Measurements from ENCODE around the gene DYNLT5.

DYNLT5 gene

DNA sequence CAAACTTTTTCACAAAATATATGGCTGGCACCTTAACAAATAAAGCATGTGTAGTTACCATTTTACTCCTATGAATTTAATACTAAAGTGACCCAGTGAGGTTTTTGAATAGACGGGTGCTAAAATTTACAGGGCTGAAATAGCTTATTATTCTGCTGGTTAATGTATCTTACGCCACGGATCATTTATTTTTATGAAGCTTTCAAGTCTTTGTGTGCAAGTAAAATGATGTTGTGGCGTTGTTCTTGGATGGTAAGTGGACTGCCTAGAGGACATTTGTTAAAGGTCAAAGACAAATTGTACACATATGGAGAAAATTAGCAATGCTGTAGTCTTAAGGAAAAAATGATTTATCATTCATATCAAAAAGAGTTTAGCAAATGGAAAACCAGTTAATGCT is 26.0 kb downstream of the DYNLT5 start (continued):
- TF ChIP-seq, protein P1, sequence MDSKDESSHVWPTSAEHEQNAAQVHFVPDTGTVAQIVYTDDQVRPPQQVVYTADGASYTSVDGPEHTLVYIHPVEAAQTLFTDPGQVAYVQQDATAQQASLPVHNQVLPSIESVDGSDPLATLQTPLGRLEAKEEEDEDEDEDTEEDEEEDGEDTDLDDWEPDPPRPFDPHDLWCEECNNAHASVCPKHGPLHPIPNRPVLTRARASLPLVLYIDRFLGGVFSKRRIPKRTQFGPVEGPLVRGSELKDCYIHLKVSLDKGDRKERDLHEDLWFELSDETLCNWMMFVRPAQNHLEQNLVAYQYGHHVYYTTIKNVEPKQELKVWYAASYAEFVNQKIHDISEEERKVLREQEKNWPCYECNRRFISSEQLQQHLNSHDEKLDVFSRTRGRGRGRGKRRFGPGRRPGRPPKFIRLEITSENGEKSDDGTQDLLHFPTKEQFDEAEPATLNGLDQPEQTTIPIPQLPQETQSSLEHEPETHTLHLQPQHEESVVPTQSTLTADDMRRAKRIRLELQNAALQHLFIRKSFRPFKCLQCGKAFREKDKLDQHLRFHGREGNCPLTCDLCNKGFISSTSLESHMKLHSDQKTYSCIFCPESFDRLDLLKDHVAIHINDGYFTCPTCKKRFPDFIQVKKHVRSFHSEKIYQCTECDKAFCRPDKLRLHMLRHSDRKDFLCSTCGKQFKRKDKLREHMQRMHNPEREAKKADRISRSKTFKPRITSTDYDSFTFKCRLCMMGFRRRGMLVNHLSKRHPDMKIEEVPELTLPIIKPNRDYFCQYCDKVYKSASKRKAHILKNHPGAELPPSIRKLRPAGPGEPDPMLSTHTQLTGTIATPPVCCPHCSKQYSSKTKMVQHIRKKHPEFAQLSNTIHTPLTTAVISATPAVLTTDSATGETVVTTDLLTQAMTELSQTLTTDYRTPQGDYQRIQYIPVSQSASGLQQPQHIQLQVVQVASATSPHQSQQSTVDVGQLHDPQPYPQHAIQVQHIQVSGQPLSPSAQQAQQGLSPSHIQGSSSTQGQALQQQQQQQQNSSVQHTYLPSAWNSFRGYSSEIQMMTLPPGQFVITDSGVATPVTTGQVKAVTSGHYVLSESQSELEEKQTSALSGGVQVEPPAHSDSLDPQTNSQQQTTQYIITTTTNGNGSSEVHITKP (tag by site-specific recombination; IDR thresholded peaks at IDR 0.05) = peak; percentile 10; the same call in 1 of the 2 replicates
- TF ChIP-seq KLF7 (tag by site-specific recombination; IDR thresholded peaks at IDR 0.05; ENCODE audit: borderline replicate concordance) (no peak), KLF10 (tag by site-specific recombination; IDR thresholded peaks at IDR 0.05) (0 out of 2 replicates have a peak, but pooled peaks have one; percentile 23), ZNF24 (tag by site-specific recombination; IDR thresholded peaks at IDR 0.05) (0 out of 2 replicates have a peak, but pooled peaks have one; percentile 61), ZNF10 (tag by site-specific recombination; IDR thresholded peaks at IDR 0.05) (no peak), ZNF202 (tag by site-specific recombination; IDR thresholded peaks at IDR 0.05; ENCODE audit: borderline replicate concordance) (no peak), ZNF654 (tag by site-specific recombination; IDR thresholded peaks at IDR 0.05; ENCODE audit: low read depth) (no peak), ZNF610 (tag by site-specific recombination; IDR thresholded peaks at IDR 0.05; ENCODE audit: borderline replicate concordance) (no peak), ZNF121 (tag by site-specific recombination; IDR thresholded peaks at IDR 0.05) (no peak), MZF1 (tag by site-specific recombination; IDR thresholded peaks at IDR 0.05; ENCODE audit: borderline replicate concordance) (0 out of 2 replicates have a peak, but pooled peaks have one; percentile 10), ZNF785 (tag by site-specific recombination; IDR thresholded peaks at IDR 0.05) (no peak), ZNF571 (tag by site-specific recombination; IDR thresholded peaks at IDR 0.05) (no peak), WT1 (tag by site-specific recombination; IDR thresholded peaks at IDR 0.05) (peak; percentile 50; the same call in 1 of the 2 replicates), TRIM28 (IDR thresholded peaks at IDR 0.05; ENCODE audit: borderline replicate concordance, low read length) (0 out of 2 replicates have a peak, but pooled peaks have one; percentile 43), OSR2 (tag by site-specific recombination; IDR thresholded peaks at IDR 0.05) (peak; percentile 90), ZNF843 (tag by site-specific recombination; IDR thresholded peaks at IDR 0.05) (peak; percentile 95)
- TF ChIP-seq, protein P2, sequence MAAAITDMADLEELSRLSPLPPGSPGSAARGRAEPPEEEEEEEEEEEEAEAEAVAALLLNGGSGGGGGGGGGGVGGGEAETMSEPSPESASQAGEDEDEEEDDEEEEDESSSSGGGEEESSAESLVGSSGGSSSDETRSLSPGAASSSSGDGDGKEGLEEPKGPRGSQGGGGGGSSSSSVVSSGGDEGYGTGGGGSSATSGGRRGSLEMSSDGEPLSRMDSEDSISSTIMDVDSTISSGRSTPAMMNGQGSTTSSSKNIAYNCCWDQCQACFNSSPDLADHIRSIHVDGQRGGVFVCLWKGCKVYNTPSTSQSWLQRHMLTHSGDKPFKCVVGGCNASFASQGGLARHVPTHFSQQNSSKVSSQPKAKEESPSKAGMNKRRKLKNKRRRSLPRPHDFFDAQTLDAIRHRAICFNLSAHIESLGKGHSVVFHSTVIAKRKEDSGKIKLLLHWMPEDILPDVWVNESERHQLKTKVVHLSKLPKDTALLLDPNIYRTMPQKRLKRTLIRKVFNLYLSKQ (tag by site-specific recombination; IDR thresholded peaks at IDR 0.05; ENCODE audit: borderline replicate concordance) = no peak
- TF ChIP-seq, protein P3, sequence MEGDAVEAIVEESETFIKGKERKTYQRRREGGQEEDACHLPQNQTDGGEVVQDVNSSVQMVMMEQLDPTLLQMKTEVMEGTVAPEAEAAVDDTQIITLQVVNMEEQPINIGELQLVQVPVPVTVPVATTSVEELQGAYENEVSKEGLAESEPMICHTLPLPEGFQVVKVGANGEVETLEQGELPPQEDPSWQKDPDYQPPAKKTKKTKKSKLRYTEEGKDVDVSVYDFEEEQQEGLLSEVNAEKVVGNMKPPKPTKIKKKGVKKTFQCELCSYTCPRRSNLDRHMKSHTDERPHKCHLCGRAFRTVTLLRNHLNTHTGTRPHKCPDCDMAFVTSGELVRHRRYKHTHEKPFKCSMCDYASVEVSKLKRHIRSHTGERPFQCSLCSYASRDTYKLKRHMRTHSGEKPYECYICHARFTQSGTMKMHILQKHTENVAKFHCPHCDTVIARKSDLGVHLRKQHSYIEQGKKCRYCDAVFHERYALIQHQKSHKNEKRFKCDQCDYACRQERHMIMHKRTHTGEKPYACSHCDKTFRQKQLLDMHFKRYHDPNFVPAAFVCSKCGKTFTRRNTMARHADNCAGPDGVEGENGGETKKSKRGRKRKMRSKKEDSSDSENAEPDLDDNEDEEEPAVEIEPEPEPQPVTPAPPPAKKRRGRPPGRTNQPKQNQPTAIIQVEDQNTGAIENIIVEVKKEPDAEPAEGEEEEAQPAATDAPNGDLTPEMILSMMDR (tag by site-specific recombination; IDR thresholded peaks at IDR 0.05) = no peak
- TF ChIP-seq, protein P4, sequence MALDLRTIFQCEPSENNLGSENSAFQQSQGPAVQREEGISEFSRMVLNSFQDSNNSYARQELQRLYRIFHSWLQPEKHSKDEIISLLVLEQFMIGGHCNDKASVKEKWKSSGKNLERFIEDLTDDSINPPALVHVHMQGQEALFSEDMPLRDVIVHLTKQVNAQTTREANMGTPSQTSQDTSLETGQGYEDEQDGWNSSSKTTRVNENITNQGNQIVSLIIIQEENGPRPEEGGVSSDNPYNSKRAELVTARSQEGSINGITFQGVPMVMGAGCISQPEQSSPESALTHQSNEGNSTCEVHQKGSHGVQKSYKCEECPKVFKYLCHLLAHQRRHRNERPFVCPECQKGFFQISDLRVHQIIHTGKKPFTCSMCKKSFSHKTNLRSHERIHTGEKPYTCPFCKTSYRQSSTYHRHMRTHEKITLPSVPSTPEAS (tag by site-specific recombination; IDR thresholded peaks at IDR 0.05) = peak; percentile 37; the same call in 1 of the 2 replicates
- TF ChIP-seq, protein P5, sequence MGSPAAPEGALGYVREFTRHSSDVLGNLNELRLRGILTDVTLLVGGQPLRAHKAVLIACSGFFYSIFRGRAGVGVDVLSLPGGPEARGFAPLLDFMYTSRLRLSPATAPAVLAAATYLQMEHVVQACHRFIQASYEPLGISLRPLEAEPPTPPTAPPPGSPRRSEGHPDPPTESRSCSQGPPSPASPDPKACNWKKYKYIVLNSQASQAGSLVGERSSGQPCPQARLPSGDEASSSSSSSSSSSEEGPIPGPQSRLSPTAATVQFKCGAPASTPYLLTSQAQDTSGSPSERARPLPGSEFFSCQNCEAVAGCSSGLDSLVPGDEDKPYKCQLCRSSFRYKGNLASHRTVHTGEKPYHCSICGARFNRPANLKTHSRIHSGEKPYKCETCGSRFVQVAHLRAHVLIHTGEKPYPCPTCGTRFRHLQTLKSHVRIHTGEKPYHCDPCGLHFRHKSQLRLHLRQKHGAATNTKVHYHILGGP (tag by site-specific recombination; IDR thresholded peaks at IDR 0.05) = peak; percentile 96
- TF ChIP-seq, protein P6, sequence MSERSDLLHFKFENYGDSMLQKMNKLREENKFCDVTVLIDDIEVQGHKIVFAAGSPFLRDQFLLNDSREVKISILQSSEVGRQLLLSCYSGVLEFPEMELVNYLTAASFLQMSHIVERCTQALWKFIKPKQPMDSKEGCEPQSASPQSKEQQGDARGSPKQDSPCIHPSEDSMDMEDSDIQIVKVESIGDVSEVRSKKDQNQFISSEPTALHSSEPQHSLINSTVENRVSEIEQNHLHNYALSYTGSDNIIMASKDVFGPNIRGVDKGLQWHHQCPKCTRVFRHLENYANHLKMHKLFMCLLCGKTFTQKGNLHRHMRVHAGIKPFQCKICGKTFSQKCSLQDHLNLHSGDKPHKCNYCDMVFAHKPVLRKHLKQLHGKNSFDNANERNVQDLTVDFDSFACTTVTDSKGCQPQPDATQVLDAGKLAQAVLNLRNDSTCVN (tag by site-specific recombination; optimal IDR thresholded peaks at IDR 0.05) = no peak
- TF ChIP-seq, protein P7, sequence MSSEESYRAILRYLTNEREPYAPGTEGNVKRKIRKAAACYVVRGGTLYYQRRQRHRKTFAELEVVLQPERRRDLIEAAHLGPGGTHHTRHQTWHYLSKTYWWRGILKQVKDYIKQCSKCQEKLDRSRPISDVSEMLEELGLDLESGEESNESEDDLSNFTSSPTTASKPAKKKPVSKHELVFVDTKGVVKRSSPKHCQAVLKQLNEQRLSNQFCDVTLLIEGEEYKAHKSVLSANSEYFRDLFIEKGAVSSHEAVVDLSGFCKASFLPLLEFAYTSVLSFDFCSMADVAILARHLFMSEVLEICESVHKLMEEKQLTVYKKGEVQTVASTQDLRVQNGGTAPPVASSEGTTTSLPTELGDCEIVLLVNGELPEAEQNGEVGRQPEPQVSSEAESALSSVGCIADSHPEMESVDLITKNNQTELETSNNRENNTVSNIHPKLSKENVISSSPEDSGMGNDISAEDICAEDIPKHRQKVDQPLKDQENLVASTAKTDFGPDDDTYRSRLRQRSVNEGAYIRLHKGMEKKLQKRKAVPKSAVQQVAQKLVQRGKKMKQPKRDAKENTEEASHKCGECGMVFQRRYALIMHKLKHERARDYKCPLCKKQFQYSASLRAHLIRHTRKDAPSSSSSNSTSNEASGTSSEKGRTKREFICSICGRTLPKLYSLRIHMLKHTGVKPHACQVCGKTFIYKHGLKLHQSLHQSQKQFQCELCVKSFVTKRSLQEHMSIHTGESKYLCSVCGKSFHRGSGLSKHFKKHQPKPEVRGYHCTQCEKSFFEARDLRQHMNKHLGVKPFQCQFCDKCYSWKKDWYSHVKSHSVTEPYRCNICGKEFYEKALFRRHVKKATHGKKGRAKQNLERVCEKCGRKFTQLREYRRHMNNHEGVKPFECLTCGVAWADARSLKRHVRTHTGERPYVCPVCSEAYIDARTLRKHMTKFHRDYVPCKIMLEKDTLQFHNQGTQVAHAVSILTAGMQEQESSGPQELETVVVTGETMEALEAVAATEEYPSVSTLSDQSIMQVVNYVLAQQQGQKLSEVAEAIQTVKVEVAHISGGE (tag by site-specific recombination; conservative IDR thresholded peaks at IDR 0.05; ENCODE audit: low read depth) = no peak

All from HEK293 (cell line).